ENCODE data around the gene TTYH3. TPM values are rescaled to one million over a fixed set of nuclear protein-coding genes. Genes with fewer than 3 reads are reported as not detected.

The TTYH3 gene
- total RNA-seq, 6 experiments from 2014 or later: 10.3 to 59.3 (median 37.6) TPM

GRCh38 chr7:2705371-2706096 lies 73.7 kb downstream of the TTYH3 start:
- Histone ChIP-seq H3K4me3 (no peak overlapping the region), H3K27ac (no peak overlapping the region), H3K4me1 (no peaks in the 10 kb centered on the region), H3K36me3 (no peaks in the 10 kb centered on the region), H3K9me3 (no peaks in the 10 kb centered on the region), H3K27me3 (no peaks in the 10 kb centered on the region)
- no peak for DNase-seq
- no peak for ATAC-seq
- no peak for TF ChIP-seq CTCF (IDR thresholded peaks at IDR 0.05)
- TF ChIP-seq POLR2A (IDR thresholded peaks at IDR 0.05): no peak
- WGBS (ENCODE audit: insufficient coverage, low coverage, low lambda C conversion rate, missing lambda C conversion rate): 78% methylated on average over 6 of the region's 14 CpGs
- intact Hi-C loops (cut with DNase I): no loop called here

GRCh38 chr7:2706685-2707126 lies 74.9 kb downstream of the TTYH3 start:
- intact Hi-C loops (cut with DNase I): no loop called here
- no peaks in the 10 kb centered on the region for H3K4me1 ChIP-seq
- no peaks in the 10 kb centered on the region for H3K36me3 ChIP-seq
- TF ChIP-seq CTCF (IDR thresholded peaks at IDR 0.05): no peak
- no peak for TF ChIP-seq POLR2A (IDR thresholded peaks at IDR 0.05)
- 61% methylated on average over 6 of the region's 6 CpGs for WGBS (ENCODE audit: insufficient coverage, low coverage, low lambda C conversion rate, missing lambda C conversion rate)
- H3K27me3 ChIP-seq: no peaks in the 10 kb centered on the region
- DNase-seq: no peak
- no peak overlapping the region for H3K4me3 ChIP-seq
- no peak overlapping the region for H3K27ac ChIP-seq
- no peak for ATAC-seq
- H3K9me3 ChIP-seq: no peaks in the 10 kb centered on the region

GRCh38 chr7:2707481-2707880 lies 75.7 kb downstream of the TTYH3 start:
- 57% methylated on average over 1 of the region's 8 CpGs for WGBS (ENCODE audit: insufficient coverage, low coverage, low lambda C conversion rate, missing lambda C conversion rate)
- intact Hi-C loops (cut with DNase I): no loop called here
- Histone ChIP-seq H3K4me1 (no peaks in the 10 kb centered on the region), H3K9me3 (no peaks in the 10 kb centered on the region), H3K27me3 (no peaks in the 10 kb centered on the region), H3K36me3 (no peaks in the 10 kb centered on the region), H3K4me3 (no peak overlapping the region), H3K27ac (no peak overlapping the region)
- ATAC-seq (no peak), DNase-seq (no peak)
- no peak for TF ChIP-seq CTCF (IDR thresholded peaks at IDR 0.05)
- no peak for TF ChIP-seq POLR2A (IDR thresholded peaks at IDR 0.05)

GRCh38 chr7:2708041-2708440 lies 76.3 kb downstream of the TTYH3 start:
- no peak for DNase-seq
- TF ChIP-seq POLR2A (IDR thresholded peaks at IDR 0.05): no peak
- TF ChIP-seq CTCF (IDR thresholded peaks at IDR 0.05): no peak
- 87% methylated on average over 6 of the region's 10 CpGs for WGBS (ENCODE audit: insufficient coverage, low coverage, low lambda C conversion rate, missing lambda C conversion rate)
- Histone ChIP-seq H3K4me1 (no peaks in the 10 kb centered on the region), H3K27ac (no peak overlapping the region), H3K36me3 (no peaks in the 10 kb centered on the region), H3K9me3 (no peaks in the 10 kb centered on the region), H3K4me3 (no peak overlapping the region), H3K27me3 (no peaks in the 10 kb centered on the region)
- intact Hi-C loops (cut with DNase I): no loop called here
- ATAC-seq: no peak

All from right lobe of liver (tissue), 6 donors.